Body of pancreas (tissue), 4 donors: Measurements from ENCODE around the gene FGFR3. TPM values are rescaled to one million over a fixed set of nuclear protein-coding genes. Genes with fewer than 3 reads are reported as not detected.

ENCODE experiments used
- ATAC-seq: fragments of 150-250 bp; one replicate; pipeline ENCODE4 v1.9.1; 2016
- DNase-seq, 4 donors: peaks; one replicate each; pipeline ENCODE4 v3.0.0-alpha.2; 2019
- H3K27ac ChIP-seq, 4 donors: fragments of 200-600 bp; sonication (generic); 1 replicate in 3 of 4; 2 replicates in 1 of 4; pipeline versions ENCODE4 v1.5.1 to v1.6.1; 2016 to 2019; ENCODE audit warnings: mild to moderate bottlenecking in 1 of 4, mixed read lengths in 1 of 4, moderate library complexity in 1 of 4
- H3K27me3 ChIP-seq, 2 donors: fragments of 200-600 bp; sonication (generic); one replicate each; pipeline ENCODE4 v1.6.0; 2016; ENCODE audit warnings: mild to moderate bottlenecking in 1 of 2
- H3K36me3 ChIP-seq, 2 donors: fragments of 200-600 bp; sonication (generic); replicated peaks in 1 of 2; 2 replicates each; pipeline ENCODE4 v1.5.1; 2016; ENCODE audit warnings: low read depth in 2 of 2; ENCODE audit not compliant: insufficient read depth in 1 of 2
- H3K4me1 ChIP-seq: fragments of 200-600 bp; sonication (generic); one replicate; pipeline ENCODE4 v1.6.0; 2016
- H3K4me3 ChIP-seq, 2 donors: fragments of 200-600 bp; sonication (generic); 1 replicate in 1 of 2; 2 replicates in 1 of 2; pipeline ENCODE4 v1.5.1; 2016 to 2019
- H3K9me3 ChIP-seq, 3 donors: fragments of 200-600 bp; sonication (generic); 1 replicate in 2 of 3; 2 replicates in 1 of 3; pipeline ENCODE4 v1.5.1; 2016
- POLR2A ChIP-seq, 3 donors: fragments of 450-650 bp; IDR thresholded peaks; one replicate each; pipeline ENCODE4 v1.6.1; 2016; ENCODE audit warnings: antibody characterized with exemption in 3 of 3, mild to moderate bottlenecking in 2 of 3
- WGBS, 2 donors: methylation state at CpG; one replicate each; pipeline ENCODE4 v1.1.5; 2017; 5-methylcytosine and 5-hydroxymethylcytosine counted together
- intact Hi-C: fragments of 100-400 bp; cut with DNase I; formaldehyde crosslinking; loops from one replicate; pipeline ENCODE4 v1.15.1; 2023
- total RNA-seq, 2 donors: library from RNA; depleted of rRNA; stranded (reverse); fragments of >200 nt; gene quantifications; one replicate each; pipeline ENCODE4 v1.1.0, GENCODE V29; 2016
- TF ChIP-seq, protein P1 (sequence below), 7 experiments: fragments of 450-650 bp in 4 of 7; fragments of 200-600 bp in 3 of 7; sonication (generic) in 3 of 7; IDR thresholded peaks; one replicate each; pipeline ENCODE4 v1.5.1; 2016 to 2019; ENCODE audit warnings: antibody characterized with exemption in 7 of 7

FGFR3 gene
- total RNA-seq, 2 donors from 2014 or later: 114 to 196 TPM

DNA sequence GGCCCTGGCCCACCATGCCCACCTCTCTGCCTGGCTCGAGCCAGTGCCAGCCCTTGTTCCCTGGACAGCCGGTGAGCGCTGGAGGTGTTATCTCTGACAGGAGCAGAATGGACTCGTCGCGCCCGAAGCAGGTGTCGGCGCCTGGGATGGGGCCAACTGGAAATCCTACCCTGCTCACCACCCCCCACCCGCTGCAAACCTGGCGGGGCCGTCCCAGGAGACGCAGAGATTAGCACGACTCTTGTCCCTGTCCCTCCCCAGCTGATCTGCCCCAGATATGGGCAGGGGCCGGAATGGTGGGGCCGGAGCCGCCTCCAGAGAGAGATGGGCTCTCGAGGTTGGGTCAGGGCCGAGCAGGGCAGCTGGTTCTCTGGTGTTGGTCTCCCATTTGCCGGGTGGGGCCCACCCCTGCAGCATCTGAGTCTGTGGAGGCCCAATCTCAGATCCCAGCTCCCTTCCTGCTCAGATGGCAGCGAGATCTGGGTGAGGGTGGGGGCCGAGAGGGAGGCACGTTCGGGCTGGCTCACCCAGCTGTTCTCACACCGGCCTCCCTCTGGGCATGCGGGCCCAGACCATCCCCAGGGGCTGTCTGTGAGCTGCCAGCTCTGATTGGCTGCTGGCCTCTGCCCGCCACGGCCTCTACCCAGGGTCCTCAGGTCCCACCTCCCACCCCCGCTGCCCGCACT is 20.1 kb upstream of the FGFR3 start:
- peaks cover 93% of the 10 kb centered on the region for H3K4me1 ChIP-seq
- TF ChIP-seq, protein P1, sequence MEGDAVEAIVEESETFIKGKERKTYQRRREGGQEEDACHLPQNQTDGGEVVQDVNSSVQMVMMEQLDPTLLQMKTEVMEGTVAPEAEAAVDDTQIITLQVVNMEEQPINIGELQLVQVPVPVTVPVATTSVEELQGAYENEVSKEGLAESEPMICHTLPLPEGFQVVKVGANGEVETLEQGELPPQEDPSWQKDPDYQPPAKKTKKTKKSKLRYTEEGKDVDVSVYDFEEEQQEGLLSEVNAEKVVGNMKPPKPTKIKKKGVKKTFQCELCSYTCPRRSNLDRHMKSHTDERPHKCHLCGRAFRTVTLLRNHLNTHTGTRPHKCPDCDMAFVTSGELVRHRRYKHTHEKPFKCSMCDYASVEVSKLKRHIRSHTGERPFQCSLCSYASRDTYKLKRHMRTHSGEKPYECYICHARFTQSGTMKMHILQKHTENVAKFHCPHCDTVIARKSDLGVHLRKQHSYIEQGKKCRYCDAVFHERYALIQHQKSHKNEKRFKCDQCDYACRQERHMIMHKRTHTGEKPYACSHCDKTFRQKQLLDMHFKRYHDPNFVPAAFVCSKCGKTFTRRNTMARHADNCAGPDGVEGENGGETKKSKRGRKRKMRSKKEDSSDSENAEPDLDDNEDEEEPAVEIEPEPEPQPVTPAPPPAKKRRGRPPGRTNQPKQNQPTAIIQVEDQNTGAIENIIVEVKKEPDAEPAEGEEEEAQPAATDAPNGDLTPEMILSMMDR (IDR thresholded peaks at IDR 0.05): no peak
- peak in 1 of 3 donors; percentile 23 for TF ChIP-seq POLR2A (IDR thresholded peaks at IDR 0.05)
- 46 to 62% methylated on average over 7 to 19 of the region's 30 CpGs for WGBS, 2 donors
- no peaks in the 10 kb centered on the region for H3K27me3 ChIP-seq
- DNase-seq (peak in 3 of 4 donors; percentile 51 to 55 (median 54)), ATAC-seq (no peak)
- no peaks in the 10 kb centered on the region for H3K36me3 ChIP-seq
- no peak overlapping the region for H3K4me3 ChIP-seq
- peak overlapping the region in 3 of 4 donors; percentile 85 to 93 (median 90) for H3K27ac ChIP-seq
- no peaks in the 10 kb centered on the region for H3K9me3 ChIP-seq
- intact Hi-C loops: no loop called here

DNA sequence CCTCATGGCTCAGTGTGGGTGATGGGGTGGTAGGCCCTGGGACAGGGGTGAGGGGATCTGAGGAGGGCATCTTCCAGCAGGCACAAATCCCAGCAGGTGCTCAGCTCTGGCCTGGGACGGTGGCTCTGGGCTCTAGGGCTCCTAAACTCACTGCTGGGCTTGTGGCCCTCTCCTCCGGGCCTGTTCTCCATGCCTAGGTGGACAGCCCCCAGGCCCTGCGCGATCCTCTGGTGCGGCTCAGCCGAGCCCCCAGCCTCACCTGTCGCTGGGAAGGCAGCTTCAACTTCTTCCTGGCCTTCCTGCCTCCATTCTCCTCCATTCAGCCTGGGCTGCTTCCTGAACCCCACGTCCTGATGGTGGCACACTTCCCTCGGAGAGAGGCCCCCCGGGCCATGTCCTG is 19.3 kb upstream of the FGFR3 start:
- Histone ChIP-seq H3K27me3 (no peaks in the 10 kb centered on the region), H3K27ac (peak overlapping the region in 3 of 4 donors; percentile 85 to 93 (median 90)), H3K36me3 (no peaks in the 10 kb centered on the region), H3K4me3 (no peak overlapping the region), H3K9me3 (no peaks in the 10 kb centered on the region), H3K4me1 (peaks cover 93% of the 10 kb centered on the region)
- WGBS, 2 donors: 78 to 87% methylated on average over 7 of the region's 10 CpGs
- no peak for DNase-seq
- intact Hi-C loops: no loop called here
- ATAC-seq: no peak
- TF ChIP-seq, protein P1 (IDR thresholded peaks at IDR 0.05): no peak
- TF ChIP-seq POLR2A (IDR thresholded peaks at IDR 0.05): no peak

DNA sequence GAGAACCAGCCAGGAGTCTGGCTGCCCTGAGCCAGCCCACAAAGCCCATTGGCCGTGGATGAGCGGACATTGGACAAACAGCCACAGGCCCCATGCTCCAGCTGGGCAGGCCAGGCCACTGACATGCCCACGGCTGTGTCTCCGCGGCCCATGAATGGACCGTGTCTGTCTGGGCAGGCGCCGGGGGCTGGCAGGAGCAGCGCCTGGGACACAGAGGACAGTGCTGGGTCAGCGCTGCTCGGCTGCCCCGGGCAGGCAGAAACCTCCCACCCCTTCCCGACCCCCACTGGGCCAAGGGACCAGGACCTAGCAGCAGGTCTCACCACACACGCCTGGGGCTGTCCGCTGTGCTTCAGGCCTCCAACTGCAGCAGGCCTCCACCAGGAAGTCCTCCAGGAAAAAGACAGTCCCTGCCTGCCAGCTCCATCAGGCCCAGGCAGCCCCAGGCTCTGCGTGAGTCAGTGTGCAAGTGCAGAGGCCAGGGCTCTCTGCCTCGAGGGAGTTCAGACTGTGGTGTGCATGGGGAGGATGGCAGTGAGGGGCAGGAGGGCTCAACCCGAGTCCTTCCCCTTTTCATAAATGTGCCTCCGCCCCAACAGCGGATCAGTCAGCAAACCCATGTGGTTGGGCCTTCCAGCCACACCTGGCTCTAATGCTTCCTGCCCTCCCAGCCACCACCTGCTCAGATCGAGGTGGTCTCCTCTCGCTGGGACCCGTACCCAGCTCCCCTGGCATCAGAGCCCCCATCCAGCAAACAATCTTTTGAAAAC is 17.2 kb upstream of the FGFR3 start:
- peaks cover 88% of the 10 kb centered on the region for H3K4me1 ChIP-seq
- H3K36me3 ChIP-seq: no peaks in the 10 kb centered on the region
- peak overlapping the region; percentile 69 to 93 (median 86) for H3K27ac ChIP-seq
- no peaks in the 10 kb centered on the region for H3K27me3 ChIP-seq
- TF ChIP-seq, protein P1 (IDR thresholded peaks at IDR 0.05): no peak
- TF ChIP-seq POLR2A (IDR thresholded peaks at IDR 0.05): peak in 1 of 3 donors; percentile 5
- H3K4me3 ChIP-seq: no peak overlapping the region
- DNase-seq (no peak), ATAC-seq (no peak)
- no peaks in the 10 kb centered on the region for H3K9me3 ChIP-seq
- intact Hi-C loops: no loop called here
- WGBS, 2 donors: 64 to 69% methylated on average over 5 to 22 of the region's 23 CpGs

DNA sequence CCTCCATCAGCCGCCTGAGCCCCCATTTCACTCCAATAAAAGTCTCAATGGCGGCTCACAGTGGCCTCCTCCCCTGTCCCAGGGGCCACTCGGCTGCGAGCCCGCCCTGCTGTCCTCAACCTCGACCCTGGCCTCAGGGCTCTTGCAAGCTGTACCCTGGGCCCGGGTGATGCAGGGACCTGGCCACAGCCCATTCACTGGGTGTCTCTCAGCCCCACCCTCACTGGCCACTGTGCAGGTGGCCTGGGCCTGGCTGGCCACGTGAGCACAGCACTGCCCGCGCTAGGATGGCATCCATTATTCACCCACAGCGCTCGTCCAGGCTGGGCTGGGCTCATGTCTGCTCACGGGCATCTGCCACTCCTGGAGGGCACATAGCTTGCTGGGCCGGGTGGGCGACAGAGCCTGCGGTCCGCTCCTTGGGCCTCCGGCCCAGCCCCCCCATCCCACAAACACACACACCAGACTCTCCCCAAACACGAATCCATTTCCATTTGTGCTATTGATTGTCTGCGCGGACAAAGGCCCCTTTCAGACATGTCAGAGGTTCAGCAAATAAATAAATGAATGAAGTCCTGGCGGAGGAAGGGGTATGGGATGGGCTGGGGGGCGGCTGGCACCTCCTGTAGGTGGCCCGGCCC is 16.5 kb upstream of the FGFR3 start:
- H3K9me3 ChIP-seq: no peaks in the 10 kb centered on the region
- peak; percentile 47 for ATAC-seq
- 60 to 63% methylated on average over 8 to 22 of the region's 24 CpGs for WGBS, 2 donors
- TF ChIP-seq POLR2A (IDR thresholded peaks at IDR 0.05): peak in 1 of 3 donors; percentile 22
- TF ChIP-seq, protein P1 (IDR thresholded peaks at IDR 0.05): no peak
- peak overlapping the region; percentile 69 to 93 (median 86) for H3K27ac ChIP-seq
- H3K27me3 ChIP-seq: no peaks in the 10 kb centered on the region
- H3K36me3 ChIP-seq: no peaks in the 10 kb centered on the region
- no peak overlapping the region for H3K4me3 ChIP-seq
- peaks cover 81% of the 10 kb centered on the region for H3K4me1 ChIP-seq
- DNase-seq: peak; percentile 46 to 65 (median 60)
- intact Hi-C loops: no loop called here
